ENCODE results near the gene CRKL.

The CRKL gene

GRCh38 chr22:20963201-20964052 lies 46.2 kb downstream of the CRKL start:
- TF ChIP-seq CTCF (IDR thresholded peaks at IDR 0.05; ENCODE audit: insufficient read depth, low read depth, low read length, missing control alignments) = no peak
- no peak for DNase-seq (ENCODE audit: low read depth)
- H3K4me3 ChIP-seq (ENCODE audit: low read length) = no peak overlapping the region

GRCh38 chr22:20964090-20964798 lies 47.0 kb downstream of the CRKL start:
- H3K4me3 ChIP-seq (ENCODE audit: low read length) = peak overlapping the region; percentile 29
- no peak for TF ChIP-seq CTCF (IDR thresholded peaks at IDR 0.05; ENCODE audit: insufficient read depth, low read depth, low read length, missing control alignments)
- no peak for DNase-seq (ENCODE audit: low read depth)

GRCh38 chr22:20964799-20965103 lies 47.5 kb downstream of the CRKL start:
- peak overlapping the region; percentile 29 for H3K4me3 ChIP-seq (ENCODE audit: low read length)
- no peak for TF ChIP-seq CTCF (IDR thresholded peaks at IDR 0.05; ENCODE audit: insufficient read depth, low read depth, low read length, missing control alignments)
- no peak for DNase-seq (ENCODE audit: low read depth)

GRCh38 chr22:20965104-20965887 lies 48.1 kb downstream of the CRKL start:
- DNase-seq (ENCODE audit: low read depth) = no peak
- no peak for TF ChIP-seq CTCF (IDR thresholded peaks at IDR 0.05; ENCODE audit: insufficient read depth, low read depth, low read length, missing control alignments)
- H3K4me3 ChIP-seq (ENCODE audit: low read length) = no peak overlapping the region

GRCh38 chr22:20965888-20966855 lies 49.0 kb downstream of the CRKL start:
- no peak overlapping the region for H3K4me3 ChIP-seq (ENCODE audit: low read length)
- TF ChIP-seq CTCF (IDR thresholded peaks at IDR 0.05; ENCODE audit: insufficient read depth, low read depth, low read length, missing control alignments) = no peak
- DNase-seq (ENCODE audit: low read depth) = no peak

Measured in epithelial cell of esophagus (primary cell).